Measurements from ENCODE around the gene PTGES2.

DNA sequence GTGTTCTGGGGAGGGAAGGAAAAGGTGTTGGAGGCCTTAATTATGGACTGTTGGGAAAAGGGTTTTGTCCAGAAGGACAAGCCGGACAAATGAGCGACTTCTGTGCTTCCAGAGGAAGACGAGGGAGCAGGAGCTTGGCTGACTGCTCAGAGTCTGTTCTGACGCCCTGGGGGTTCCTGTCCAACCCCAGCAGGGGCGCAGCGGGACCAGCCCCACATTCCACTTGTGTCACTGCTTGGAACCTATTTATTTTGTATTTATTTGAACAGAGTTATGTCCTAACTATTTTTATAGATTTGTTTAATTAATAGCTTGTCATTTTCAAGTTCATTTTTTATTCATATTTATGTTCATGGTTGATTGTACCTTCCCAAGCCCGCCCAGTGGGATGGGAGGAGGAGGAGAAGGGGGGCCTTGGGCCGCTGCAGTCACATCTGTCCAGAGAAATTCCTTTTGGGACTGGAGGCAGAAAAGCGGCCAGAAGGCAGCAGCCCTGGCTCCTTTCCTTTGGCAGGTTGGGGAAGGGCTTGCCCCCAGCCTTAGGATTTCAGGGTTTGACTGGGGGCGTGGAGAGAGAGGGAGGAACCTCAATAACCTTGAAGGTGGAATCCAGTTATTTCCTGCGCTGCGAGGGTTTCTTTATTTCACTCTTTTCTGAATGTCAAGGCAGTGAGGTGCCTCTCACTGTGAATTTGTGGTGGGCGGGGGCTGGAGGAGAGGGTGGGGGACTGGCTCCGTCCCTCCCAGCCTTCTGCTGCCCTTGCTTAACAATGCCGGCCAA, 19.1 kb downstream of the PTGES2 start:
- TF ChIP-seq HCFC1 (IDR thresholded peaks at IDR 0.05; ENCODE audit: low read depth, low read length) (no peak), SMARCB1 (IDR thresholded peaks at IDR 0.05; ENCODE audit: insufficient read length, low read depth) (no peak), ELF4 (CRISPR knock-in tag; IDR thresholded peaks at IDR 0.05) (no peak), ELF1 (tag; IDR thresholded peaks at IDR 0.05) (no peak), LARP7 (IDR thresholded peaks at IDR 0.05) (no peak), E2F3 (CRISPR knock-in tag; IDR thresholded peaks at IDR 0.05) (no peak), ZNF561 (CRISPR knock-in tag; conservative IDR thresholded peaks at IDR 0.05) (no peak)
- TF ChIP-seq, protein P1, sequence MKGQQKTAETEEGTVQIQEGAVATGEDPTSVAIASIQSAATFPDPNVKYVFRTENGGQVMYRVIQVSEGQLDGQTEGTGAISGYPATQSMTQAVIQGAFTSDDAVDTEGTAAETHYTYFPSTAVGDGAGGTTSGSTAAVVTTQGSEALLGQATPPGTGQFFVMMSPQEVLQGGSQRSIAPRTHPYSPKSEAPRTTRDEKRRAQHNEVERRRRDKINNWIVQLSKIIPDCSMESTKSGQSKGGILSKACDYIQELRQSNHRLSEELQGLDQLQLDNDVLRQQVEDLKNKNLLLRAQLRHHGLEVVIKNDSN (CRISPR knock-in tag; IDR thresholded peaks at IDR 0.05) = no peak
- TF ChIP-seq, protein P2, sequence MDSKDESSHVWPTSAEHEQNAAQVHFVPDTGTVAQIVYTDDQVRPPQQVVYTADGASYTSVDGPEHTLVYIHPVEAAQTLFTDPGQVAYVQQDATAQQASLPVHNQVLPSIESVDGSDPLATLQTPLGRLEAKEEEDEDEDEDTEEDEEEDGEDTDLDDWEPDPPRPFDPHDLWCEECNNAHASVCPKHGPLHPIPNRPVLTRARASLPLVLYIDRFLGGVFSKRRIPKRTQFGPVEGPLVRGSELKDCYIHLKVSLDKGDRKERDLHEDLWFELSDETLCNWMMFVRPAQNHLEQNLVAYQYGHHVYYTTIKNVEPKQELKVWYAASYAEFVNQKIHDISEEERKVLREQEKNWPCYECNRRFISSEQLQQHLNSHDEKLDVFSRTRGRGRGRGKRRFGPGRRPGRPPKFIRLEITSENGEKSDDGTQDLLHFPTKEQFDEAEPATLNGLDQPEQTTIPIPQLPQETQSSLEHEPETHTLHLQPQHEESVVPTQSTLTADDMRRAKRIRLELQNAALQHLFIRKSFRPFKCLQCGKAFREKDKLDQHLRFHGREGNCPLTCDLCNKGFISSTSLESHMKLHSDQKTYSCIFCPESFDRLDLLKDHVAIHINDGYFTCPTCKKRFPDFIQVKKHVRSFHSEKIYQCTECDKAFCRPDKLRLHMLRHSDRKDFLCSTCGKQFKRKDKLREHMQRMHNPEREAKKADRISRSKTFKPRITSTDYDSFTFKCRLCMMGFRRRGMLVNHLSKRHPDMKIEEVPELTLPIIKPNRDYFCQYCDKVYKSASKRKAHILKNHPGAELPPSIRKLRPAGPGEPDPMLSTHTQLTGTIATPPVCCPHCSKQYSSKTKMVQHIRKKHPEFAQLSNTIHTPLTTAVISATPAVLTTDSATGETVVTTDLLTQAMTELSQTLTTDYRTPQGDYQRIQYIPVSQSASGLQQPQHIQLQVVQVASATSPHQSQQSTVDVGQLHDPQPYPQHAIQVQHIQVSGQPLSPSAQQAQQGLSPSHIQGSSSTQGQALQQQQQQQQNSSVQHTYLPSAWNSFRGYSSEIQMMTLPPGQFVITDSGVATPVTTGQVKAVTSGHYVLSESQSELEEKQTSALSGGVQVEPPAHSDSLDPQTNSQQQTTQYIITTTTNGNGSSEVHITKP (IDR thresholded peaks at IDR 0.05; ENCODE audit: partially characterized antibody) = no peak
